Forelimb muscle (tissue), 1 donor: ENCODE measurements around the gene HAL. TPM values are rescaled to one million over a fixed set of nuclear protein-coding genes. Genes with fewer than 3 reads are reported as not detected.
"Not testable (repeated sequence)": the region's sequence is repeated elsewhere in the genome, so short reads cannot be mapped to it uniquely, and the experiment has no call there.

Experiments used
- DNase-seq: peaks from one replicate; pipeline ENCODE4 v3.0.0-alpha.2; 2013; ENCODE audit warnings: low read depth
- polyA plus RNA-seq: library from polyadenylated mRNA; unstranded; fragments of 120-200 nt; gene quantifications from one replicate; pipeline ENCODE4 v1.2.1, GENCODE V29; 2013; ENCODE audit not compliant: insufficient read length

The HAL gene
- polyA plus RNA-seq, 1 donor: 0.20 TPM

- no peak for DNase-seq
Observed at GRCh38 chr12:95976416-95976832, 19.7 kb downstream of the HAL start.

- no peak for DNase-seq
Observed at GRCh38 chr12:95975491-95975890, 20.7 kb downstream of the HAL start.

GRCh38 chr12:95974358-95974757 lies 21.8 kb downstream of the HAL start:
- DNase-seq: no peak

GRCh38 chr12:95972832-95973456 lies 23.2 kb downstream of the HAL start:
- DNase-seq: no peak

- no peak for DNase-seq
Observed at GRCh38 chr12:95970905-95971304, 25.2 kb downstream of the HAL start.

- DNase-seq: not testable (repeated sequence)
Observed at GRCh38 chr12:95969116-95969515, 27.0 kb downstream of the HAL start.

- DNase-seq: no peak
Observed at GRCh38 chr12:95967301-95967700, 28.8 kb downstream of the HAL start.

GRCh38 chr12:95966287-95966870 lies 29.8 kb downstream of the HAL start:
- no peak for DNase-seq

GRCh38 chr12:95963096-95963495 lies 33.0 kb downstream of the HAL start:
- no peak for DNase-seq

- no peak for DNase-seq
Observed at GRCh38 chr12:95962222-95962621, 33.9 kb downstream of the HAL start.

- no peak for DNase-seq
Observed at GRCh38 chr12:95960241-95960640, 35.9 kb downstream of the HAL start.

- DNase-seq: no peak
Observed at GRCh38 chr12:95959107-95959506, 37.0 kb downstream of the HAL start.

GRCh38 chr12:95956557-95957145 lies 39.5 kb downstream of the HAL start:
- DNase-seq: no peak

GRCh38 chr12:95955549-95956159 lies 40.5 kb downstream of the HAL start:
- no peak for DNase-seq

- no peak for DNase-seq
Observed at GRCh38 chr12:95953000-95953399, 43.1 kb downstream of the HAL start.

- no peak for DNase-seq
Observed at GRCh38 chr12:95951515-95951914, 44.6 kb downstream of the HAL start.

- DNase-seq: no peak
Observed at GRCh38 chr12:95949477-95950206, 46.5 kb downstream of the HAL start.

GRCh38 chr12:95944108-95944704 lies 51.9 kb downstream of the HAL start:
- no peak for DNase-seq

GRCh38 chr12:95943330-95943842 lies 52.8 kb downstream of the HAL start, which contains the start of gene AMDHD1:
Gene AMDHD1 (plus strand): TSS chr12:95943331. CDS start chr12:95943399, 68 bp downstream.
- no peak for DNase-seq

- DNase-seq: no peak
Observed at GRCh38 chr12:95942524-95943329, 53.4 kb downstream of the HAL start, which contains the start of gene CCDC38. Gene CCDC38 (minus strand): TSS chr12:95942614. CDS start chr12:95936509, 6,105 bp downstream.
